ACC112 (cell line): ENCODE data around the gene GRB10.
"Not testable (repeated sequence)": the region's sequence is repeated elsewhere in the genome, so short reads cannot be mapped to it uniquely, and the experiment has no call there.

ENCODE experiments used
- H2AFZ ChIP-seq: fragments of 200-600 bp; sonication (generic); one replicate; pipeline ENCODE4 v1.6.0; 2017; ENCODE audit warnings: antibody characterized with exemption, low read length; ENCODE audit not compliant: unreplicated experiment
- H3K27ac ChIP-seq: fragments of 200-600 bp; sonication (generic); 2 replicates; pipeline ENCODE4 v1.5.1; 2014; ENCODE audit warnings: low read depth, mild to moderate bottlenecking, antibody characterized with exemption, low read length, moderate library complexity
- H3K27me3 ChIP-seq: fragments of 200-600 bp; sonication (generic); 2 replicates; pipeline ENCODE4 v1.6.1; 2014; ENCODE audit warnings: mild to moderate bottlenecking, antibody characterized with exemption, low read length, moderate library complexity, mixed read lengths; ENCODE audit not compliant: insufficient read depth
- H3K36me3 ChIP-seq: fragments of 200-600 bp; sonication (generic); 2 replicates; pipeline ENCODE4 v1.6.1; 2016; ENCODE audit warnings: mild to moderate bottlenecking, antibody characterized with exemption, low read length, moderate library complexity, mixed read lengths; ENCODE audit not compliant: insufficient read depth
- H3K4me1 ChIP-seq: fragments of 200-600 bp; sonication (generic); one replicate; pipeline ENCODE4 v1.6.1; 2016; ENCODE audit warnings: low read length, mixed read lengths; ENCODE audit not compliant: insufficient read depth, unreplicated experiment, control insufficient read depth
- H3K4me3 ChIP-seq: fragments of 200-600 bp; sonication (generic); 2 replicates; pipeline ENCODE4 v1.5.1; 2014; ENCODE audit warnings: mild to moderate bottlenecking, low read depth, low read length
- H3K79me2 ChIP-seq: fragments of 200-600 bp; sonication (generic); one replicate; pipeline ENCODE4 v1.6.0; 2016; ENCODE audit warnings: low read length; ENCODE audit not compliant: control insufficient read depth, unreplicated experiment, insufficient read depth

Gene GRB10

DNA sequence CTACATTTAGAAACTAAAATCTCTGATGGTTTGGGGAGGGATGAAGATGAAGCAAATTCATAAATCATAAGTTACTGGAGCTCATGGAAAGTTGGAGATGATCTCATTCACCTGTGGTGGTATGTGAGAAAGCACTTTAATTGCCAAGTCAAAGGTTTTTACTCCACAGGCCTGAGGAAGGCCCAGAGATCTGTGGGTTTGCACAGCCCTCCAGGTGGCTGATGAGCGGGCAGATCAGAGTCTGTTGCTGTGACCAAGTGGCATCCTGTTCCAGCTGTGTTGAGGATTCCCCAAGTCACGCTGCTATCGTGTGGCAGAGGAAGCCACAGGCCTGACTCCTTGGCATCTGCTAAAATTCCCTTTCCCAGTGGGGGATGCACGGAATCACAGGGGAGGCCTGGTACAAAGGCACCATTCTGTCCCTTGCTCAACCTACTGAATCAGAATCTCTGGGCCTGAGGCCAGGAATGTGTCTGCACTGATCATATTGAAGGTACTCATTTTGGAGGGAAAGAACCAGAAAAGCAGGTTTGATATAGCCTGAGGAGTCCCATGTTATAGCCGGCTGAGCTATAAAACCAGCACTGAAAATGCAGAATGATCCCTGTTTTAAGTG is 197.8 kb downstream of the GRB10 start:
- H3K4me1 ChIP-seq = no peaks in the 10 kb centered on the region

DNA sequence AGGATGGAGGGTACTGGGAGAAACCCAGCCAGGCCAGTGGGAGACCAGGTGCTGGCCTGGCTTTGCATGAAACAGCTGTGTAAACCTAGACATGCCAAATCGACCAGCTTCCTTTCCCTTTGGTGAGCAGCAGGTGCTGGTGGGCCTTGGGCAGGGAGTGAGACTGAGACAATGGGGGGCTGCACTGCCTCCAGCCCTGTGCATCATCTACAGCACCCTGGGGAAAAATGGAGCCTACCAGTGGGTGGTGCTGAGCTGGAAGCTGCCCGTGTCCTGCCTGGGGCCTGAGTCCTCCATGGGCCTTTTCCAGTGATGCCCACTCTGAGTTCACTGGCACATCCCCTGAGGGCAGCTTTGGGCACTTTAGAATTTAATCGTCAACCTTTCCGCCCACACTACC is 198.3 kb downstream of the GRB10 start:
- Histone ChIP-seq H3K36me3 (no peaks in the 10 kb centered on the region), H2AFZ (no peak overlapping the region), H3K27ac (no peak overlapping the region), H3K4me1 (no peaks in the 10 kb centered on the region), H3K4me3 (no peak overlapping the region), H3K27me3 (peaks cover 32% of the 10 kb centered on the region; the same call in 1 of the 2 replicates), H3K79me2 (no peaks in the 10 kb centered on the region)

More for the DNA sequence above, 197.8 kb downstream of the GRB10 start:
- Histone ChIP-seq H3K27ac (no peak overlapping the region), H3K36me3 (no peaks in the 10 kb centered on the region), H3K4me3 (no peak overlapping the region), H2AFZ (no peak overlapping the region), H3K79me2 (no peaks in the 10 kb centered on the region), H3K27me3 (peaks cover 28% of the 10 kb centered on the region; the same call in 1 of the 2 replicates)

DNA sequence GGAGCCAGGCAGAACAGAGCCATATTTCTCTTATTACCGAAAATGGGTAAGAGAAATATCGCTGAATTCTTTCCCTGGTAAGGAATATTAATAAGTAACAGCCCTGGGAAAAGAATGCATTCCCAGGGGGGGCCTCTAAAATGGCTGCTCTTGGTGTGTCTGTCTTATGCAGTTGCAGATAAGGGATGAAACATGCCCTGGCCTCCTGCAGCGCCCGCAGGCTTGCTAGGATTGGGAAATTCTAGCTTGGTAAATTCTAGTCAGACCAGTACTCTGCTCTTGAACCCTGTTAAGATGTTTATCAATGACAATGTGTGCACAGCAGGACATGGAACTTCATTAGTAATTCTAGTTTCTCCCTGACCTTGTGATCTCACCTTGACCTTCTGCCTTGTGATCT is 199.4 kb downstream of the GRB10 start:
- not testable (repeated sequence) for H3K4me1 ChIP-seq, H3K27ac ChIP-seq, H3K79me2 ChIP-seq, H3K4me3 ChIP-seq, H2AFZ ChIP-seq, H3K36me3 ChIP-seq
- peaks cover 32% of the 10 kb centered on the region; the same call in 1 of the 2 replicates for H3K27me3 ChIP-seq

DNA sequence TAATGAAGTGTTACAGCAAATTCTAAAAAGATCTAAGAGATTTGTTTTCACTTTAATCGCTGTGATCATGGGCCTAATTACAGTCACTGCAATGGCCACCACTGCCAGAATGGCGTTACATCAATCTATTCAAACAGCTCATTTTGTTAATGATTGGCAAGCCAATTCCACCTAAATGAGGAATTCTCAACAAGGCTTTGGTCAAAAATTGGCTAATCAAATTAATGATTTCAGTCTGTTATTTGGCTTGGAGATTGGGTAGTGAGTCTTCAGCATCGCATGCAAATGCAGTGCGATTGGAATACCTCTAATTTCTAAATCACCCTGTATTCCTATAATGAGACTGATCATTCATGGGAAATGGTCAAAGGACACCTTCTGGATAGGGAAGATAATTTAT is 200.4 kb downstream of the GRB10 start:
- H3K79me2 ChIP-seq, H3K4me3 ChIP-seq, H3K4me1 ChIP-seq, H3K27ac ChIP-seq, H2AFZ ChIP-seq, H3K36me3 ChIP-seq: not testable (repeated sequence)
- H3K27me3 ChIP-seq = peaks cover 32% of the 10 kb centered on the region

DNA sequence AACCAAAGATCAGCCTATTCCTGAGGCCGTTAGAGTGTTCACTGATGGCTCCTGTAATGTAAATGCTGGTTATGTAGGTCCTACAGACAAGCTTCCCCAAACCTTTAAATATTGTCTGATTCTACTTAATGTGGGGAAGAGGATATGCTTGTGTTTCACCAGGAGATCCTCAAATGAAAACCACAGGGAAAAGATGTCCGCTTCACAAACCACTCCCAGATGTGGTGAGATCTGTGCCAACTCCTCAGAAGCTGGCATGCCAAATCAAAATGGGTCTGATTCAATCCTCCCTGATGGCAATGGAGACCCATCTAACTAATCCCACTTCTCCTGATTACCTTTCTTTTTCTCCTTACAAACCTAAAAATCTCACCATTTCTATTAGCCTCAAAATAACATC is 202.0 kb downstream of the GRB10 start:
- not testable (repeated sequence) for H3K36me3 ChIP-seq, H3K27ac ChIP-seq, H3K4me1 ChIP-seq, H2AFZ ChIP-seq, H3K4me3 ChIP-seq, H3K79me2 ChIP-seq
- H3K27me3 ChIP-seq = peaks cover 32% of the 10 kb centered on the region

DNA sequence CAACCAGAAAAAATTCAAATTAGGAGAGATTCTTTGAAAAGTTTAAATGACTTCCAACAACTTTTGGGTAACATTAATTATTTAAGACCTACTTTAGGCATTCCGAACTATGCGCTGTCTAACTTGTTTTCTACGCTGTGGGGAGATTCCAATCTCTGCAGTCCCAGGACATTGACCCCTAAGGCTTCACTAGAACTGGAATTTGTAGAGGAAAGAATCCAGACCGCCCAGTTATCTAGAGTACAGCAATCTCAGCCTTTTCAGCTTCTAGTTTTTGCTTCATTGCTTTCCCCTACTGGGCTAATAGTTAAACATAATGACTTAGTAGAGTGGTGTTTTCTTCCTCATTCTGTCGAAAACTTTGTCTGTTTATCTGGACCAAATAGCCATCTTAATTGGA is 202.6 kb downstream of the GRB10 start:
- no peaks in the 10 kb centered on the region for H3K4me1 ChIP-seq
- no peaks in the 10 kb centered on the region for H3K79me2 ChIP-seq
- H3K27me3 ChIP-seq = peaks cover 32% of the 10 kb centered on the region
- H3K4me3 ChIP-seq = no peak overlapping the region
- no peak overlapping the region for H3K27ac ChIP-seq
- no peak overlapping the region for H2AFZ ChIP-seq
- H3K36me3 ChIP-seq = no peaks in the 10 kb centered on the region

DNA sequence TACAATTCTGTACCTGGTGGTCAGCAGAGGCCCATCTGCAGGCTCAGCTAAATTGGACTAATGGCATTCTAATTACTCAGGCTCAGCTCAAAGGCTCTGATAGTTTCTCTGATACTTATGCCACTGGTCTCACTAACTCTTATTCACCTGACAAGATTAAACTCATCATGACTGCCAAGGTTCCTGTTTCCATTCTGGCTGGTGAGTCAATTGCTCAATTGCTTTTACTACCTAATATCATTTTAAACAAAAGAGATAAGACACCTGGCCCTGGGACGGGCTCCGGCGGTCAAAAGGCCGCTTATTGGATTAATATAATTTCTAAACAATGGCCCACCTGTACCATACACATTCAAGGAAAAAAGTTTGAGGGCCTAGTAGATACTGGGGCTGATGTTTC is 204.6 kb downstream of the GRB10 start:
- not testable (repeated sequence) for H3K4me3 ChIP-seq, H3K4me1 ChIP-seq, H2AFZ ChIP-seq, H3K79me2 ChIP-seq, H3K36me3 ChIP-seq, H3K27ac ChIP-seq
- peaks cover 26% of the 10 kb centered on the region for H3K27me3 ChIP-seq

DNA sequence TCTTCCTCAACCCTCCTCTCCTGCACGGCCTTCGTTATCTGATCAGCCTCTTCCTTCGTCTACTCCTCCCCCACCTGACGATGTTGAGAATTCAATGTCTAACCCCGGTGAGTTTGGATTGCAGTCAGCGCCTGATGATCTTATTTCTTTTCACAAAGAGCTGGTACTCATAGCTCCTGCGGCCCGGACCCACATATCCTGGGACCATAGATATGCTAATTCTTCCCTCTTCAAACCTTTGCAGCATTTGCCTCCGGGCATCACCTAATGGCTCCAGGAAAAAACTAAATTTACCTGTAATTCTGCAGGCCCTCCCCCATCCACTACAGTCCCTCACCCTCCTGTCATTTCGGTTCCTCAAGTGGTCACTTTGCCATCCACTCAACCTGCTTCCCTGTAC is 205.1 kb downstream of the GRB10 start:
- Histone ChIP-seq H3K4me3 (no peak overlapping the region), H3K27ac (no peak overlapping the region), H3K27me3 (peaks cover 26% of the 10 kb centered on the region), H3K79me2 (no peaks in the 10 kb centered on the region), H2AFZ (no peak overlapping the region), H3K4me1 (no peaks in the 10 kb centered on the region), H3K36me3 (no peaks in the 10 kb centered on the region)

DNA sequence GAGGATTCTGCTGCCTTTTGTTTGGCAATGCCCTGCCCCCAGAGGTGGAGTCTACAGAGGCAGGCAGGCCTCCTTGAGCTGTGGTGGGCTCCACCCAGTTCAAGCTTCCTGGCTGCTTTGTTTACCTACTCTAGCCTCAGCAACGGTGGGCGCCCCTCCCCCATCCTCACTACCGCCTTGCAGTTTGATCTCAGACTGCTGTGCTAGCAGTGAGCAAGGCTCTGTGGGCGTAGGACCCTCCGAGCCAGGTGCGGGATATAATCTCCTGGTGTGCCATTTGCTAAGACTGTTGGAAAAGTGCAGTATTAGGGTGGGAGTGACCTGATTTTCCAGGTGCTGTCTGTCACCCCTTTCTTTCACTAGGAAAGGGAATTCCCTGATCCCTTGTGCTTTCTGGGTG is 206.3 kb downstream of the GRB10 start:
- not testable (repeated sequence) for H3K27ac ChIP-seq, H3K79me2 ChIP-seq, H3K36me3 ChIP-seq, H3K4me1 ChIP-seq, H2AFZ ChIP-seq, H3K4me3 ChIP-seq
- peaks cover 19% of the 10 kb centered on the region for H3K27me3 ChIP-seq

DNA sequence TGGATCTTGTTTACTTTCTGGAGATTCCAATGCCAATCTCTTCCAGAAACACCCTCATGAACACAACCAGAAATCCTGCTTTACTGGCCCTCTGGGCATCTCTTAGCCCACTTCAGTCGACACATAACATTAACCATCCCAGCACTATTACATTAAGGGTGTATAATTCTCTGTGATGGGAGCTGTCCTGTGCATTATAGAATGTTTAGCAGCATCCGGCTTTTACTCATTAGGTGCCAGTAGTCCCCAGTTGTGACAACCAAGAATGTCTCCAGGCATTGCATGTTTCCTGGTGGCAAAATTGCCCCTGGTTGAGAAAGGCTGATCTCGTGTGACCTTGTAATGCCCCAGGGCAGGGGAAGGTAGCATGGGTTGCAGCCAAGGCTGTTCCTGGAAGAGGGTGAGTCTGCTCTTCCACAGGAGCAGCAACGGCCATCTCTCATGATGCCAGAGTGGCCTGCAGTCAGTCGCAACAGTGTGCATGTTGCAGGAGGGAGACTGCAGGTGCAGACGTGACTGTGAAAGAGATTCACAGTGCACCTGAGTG is 214.9 kb downstream of the GRB10 start:
- H3K27ac ChIP-seq = no peak overlapping the region
- no peak overlapping the region for H3K4me3 ChIP-seq
- no peaks in the 10 kb centered on the region for H3K36me3 ChIP-seq
- H3K4me1 ChIP-seq = no peaks in the 10 kb centered on the region
- no peaks in the 10 kb centered on the region for H3K79me2 ChIP-seq
- peaks cover 46% of the 10 kb centered on the region for H3K27me3 ChIP-seq
- no peak overlapping the region for H2AFZ ChIP-seq

DNA sequence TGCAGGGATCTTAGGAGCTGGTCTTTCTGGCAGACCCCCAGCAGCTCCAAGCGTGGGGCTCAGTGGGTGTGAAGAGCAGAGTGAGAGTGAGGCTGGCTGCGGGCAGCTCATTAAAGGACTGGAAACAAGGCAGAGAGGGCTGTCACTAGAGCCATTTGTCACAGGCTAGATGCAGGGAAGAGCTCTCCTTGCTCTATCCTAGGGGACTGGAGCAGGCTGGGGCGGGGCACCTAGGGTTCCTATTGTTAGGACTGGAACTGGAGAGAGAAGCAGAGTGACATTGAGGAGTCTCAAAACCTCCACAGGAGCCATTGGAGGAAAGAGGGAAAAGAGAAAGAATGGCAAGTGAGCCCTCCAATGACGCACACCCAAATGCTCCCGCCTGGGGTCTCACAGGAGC is 216.7 kb downstream of the GRB10 start:
- Histone ChIP-seq H2AFZ (no peak overlapping the region), H3K4me3 (no peak overlapping the region), H3K79me2 (no peaks in the 10 kb centered on the region), H3K27me3 (peaks cover 57% of the 10 kb centered on the region), H3K27ac (no peak overlapping the region), H3K4me1 (no peaks in the 10 kb centered on the region), H3K36me3 (no peaks in the 10 kb centered on the region)
